ENCODE data around the gene BTBD16. TPM values are rescaled to one million over a fixed set of nuclear protein-coding genes. Genes with fewer than 3 reads are reported as not detected.

Gene BTBD16
- total RNA-seq, 1 donor from 2014 or later = not detected

- Histone ChIP-seq H3K27me3 (no peaks in the 10 kb centered on the region), H3K27ac (no peak overlapping the region), H3K4me3 (no peak overlapping the region), H3K4me1 (peaks cover 14% of the 10 kb centered on the region), H3K36me3 (no peaks in the 10 kb centered on the region), H3K9me3 (no peaks in the 10 kb centered on the region)
- DNase-seq (ENCODE audit: extremely low spot score in 2 of 2) = no peak
- TF ChIP-seq POLR2A (IDR thresholded peaks at IDR 0.05) = no peak
- intact Hi-C loops (cut with DNase I) = no loop called here
These were observed 88.5 kb downstream of the BTBD16 start for GRCh38 chr10:122359621-122360020.

GRCh38 chr10:122361046-122361445, 90.0 kb downstream of the BTBD16 start:
- H3K36me3 ChIP-seq = no peaks in the 10 kb centered on the region
- no peak for TF ChIP-seq POLR2A (IDR thresholded peaks at IDR 0.05)
- TF ChIP-seq POLR2AphosphoS5 (IDR thresholded peaks at IDR 0.05; ENCODE audit: insufficient read depth in 1 of 2, low read depth in 1 of 2) = no peak
- H3K4me1 ChIP-seq = peaks cover 14% of the 10 kb centered on the region
- H3K9me3 ChIP-seq = no peaks in the 10 kb centered on the region
- no peaks in the 10 kb centered on the region for H3K27me3 ChIP-seq
- H3K4me3 ChIP-seq = no peak overlapping the region
- H3K27ac ChIP-seq = no peak overlapping the region
- DNase-seq (ENCODE audit: extremely low spot score in 2 of 2) = no peak
- intact Hi-C loops (cut with DNase I) = no loop called here

- no peak for DNase-seq (ENCODE audit: extremely low spot score in 2 of 2)
- intact Hi-C loops (cut with DNase I) = no loop called here
- Histone ChIP-seq H3K36me3 (no peaks in the 10 kb centered on the region), H3K27ac (no peak overlapping the region), H3K4me1 (peaks cover 14% of the 10 kb centered on the region), H3K4me3 (no peak overlapping the region), H3K9me3 (no peaks in the 10 kb centered on the region), H3K27me3 (no peaks in the 10 kb centered on the region)
- no peak for TF ChIP-seq POLR2A (IDR thresholded peaks at IDR 0.05)
- no peak for TF ChIP-seq CTCF (IDR thresholded peaks at IDR 0.05)
- no peak for TF ChIP-seq POLR2AphosphoS5 (IDR thresholded peaks at IDR 0.05; ENCODE audit: insufficient read depth in 1 of 2, low read depth in 1 of 2)
These were observed 91.0 kb downstream of the BTBD16 start for GRCh38 chr10:122362031-122362592.

GRCh38 chr10:122362621-122363020, 91.5 kb downstream of the BTBD16 start:
- no peak overlapping the region for H3K27ac ChIP-seq
- intact Hi-C loops (cut with DNase I) = no loop called here
- DNase-seq (ENCODE audit: extremely low spot score in 2 of 2) = no peak
- no peak overlapping the region for H3K4me3 ChIP-seq
- TF ChIP-seq POLR2A (IDR thresholded peaks at IDR 0.05) (no peak), CTCF (IDR thresholded peaks at IDR 0.05) (no peak), POLR2AphosphoS5 (IDR thresholded peaks at IDR 0.05; ENCODE audit: insufficient read depth in 1 of 2, low read depth in 1 of 2) (no peak)
- no peaks in the 10 kb centered on the region for H3K9me3 ChIP-seq
- peaks cover 14% of the 10 kb centered on the region for H3K4me1 ChIP-seq
- H3K36me3 ChIP-seq = no peaks in the 10 kb centered on the region
- H3K27me3 ChIP-seq = no peaks in the 10 kb centered on the region

- no peaks in the 10 kb centered on the region for H3K9me3 ChIP-seq
- H3K4me3 ChIP-seq = no peak overlapping the region
- TF ChIP-seq POLR2AphosphoS5 (IDR thresholded peaks at IDR 0.05; ENCODE audit: insufficient read depth in 1 of 2, low read depth in 1 of 2) (no peak), CTCF (IDR thresholded peaks at IDR 0.05) (no peak)
- DNase-seq (ENCODE audit: extremely low spot score in 2 of 2) = no peak
- H3K27ac ChIP-seq = no peak overlapping the region
- no peaks in the 10 kb centered on the region for H3K36me3 ChIP-seq
- intact Hi-C loops (cut with DNase I) = no loop called here
- H3K4me1 ChIP-seq = peaks cover 14% of the 10 kb centered on the region
- no peaks in the 10 kb centered on the region for H3K27me3 ChIP-seq
These were observed 92.2 kb downstream of the BTBD16 start for GRCh38 chr10:122363311-122363710.

GRCh38 chr10:122363722-122364463, 92.8 kb downstream of the BTBD16 start:
- no peak for TF ChIP-seq POLR2A (IDR thresholded peaks at IDR 0.05)
- TF ChIP-seq CTCF (IDR thresholded peaks at IDR 0.05) = no peak
- TF ChIP-seq POLR2AphosphoS5 (IDR thresholded peaks at IDR 0.05; ENCODE audit: insufficient read depth in 1 of 2, low read depth in 1 of 2) = no peak
- no peaks in the 10 kb centered on the region for H3K36me3 ChIP-seq
- H3K9me3 ChIP-seq = no peaks in the 10 kb centered on the region
- intact Hi-C loops (cut with DNase I) = no loop called here
- peak in 1 of 2 donors; percentile 93 for DNase-seq (ENCODE audit: extremely low spot score in 2 of 2)
- no peak overlapping the region for H3K27ac ChIP-seq
- H3K27me3 ChIP-seq = no peaks in the 10 kb centered on the region
- peaks cover 14% of the 10 kb centered on the region for H3K4me1 ChIP-seq
- H3K4me3 ChIP-seq = no peak overlapping the region
